Measurements from ENCODE around the gene SMARCA2.
A peak's percentile ranks its signal among the peaks of the same experiment; 100 is the strongest.

SMARCA2 gene

GRCh38 chr9:2227144-2227867 lies 212.2 kb downstream of the SMARCA2 start:
- DNase-seq: no peak

GRCh38 chr9:2228132-2228531 lies 213.0 kb downstream of the SMARCA2 start:
- no peak for DNase-seq

- DNase-seq: no peak
Measured at GRCh38 chr9:2228641-2229040, 213.5 kb downstream of the SMARCA2 start.

GRCh38 chr9:2229109-2229721 lies 214.1 kb downstream of the SMARCA2 start:
- DNase-seq: no peak

GRCh38 chr9:2230362-2230761 lies 215.2 kb downstream of the SMARCA2 start:
- DNase-seq: no peak

GRCh38 chr9:2231101-2231500 lies 216.0 kb downstream of the SMARCA2 start:
- DNase-seq: no peak

GRCh38 chr9:2231829-2232228 lies 216.7 kb downstream of the SMARCA2 start:
- no peak for DNase-seq

GRCh38 chr9:2233274-2233673 lies 218.1 kb downstream of the SMARCA2 start:
- DNase-seq: no peak

- no peak for DNase-seq
Measured at GRCh38 chr9:2234371-2234893, 219.3 kb downstream of the SMARCA2 start.

- no peak for DNase-seq
Measured at GRCh38 chr9:2235623-2236022, 220.5 kb downstream of the SMARCA2 start.

- no peak for DNase-seq
Measured at GRCh38 chr9:2236850-2237249, 221.7 kb downstream of the SMARCA2 start.

- DNase-seq: no peak
Measured at GRCh38 chr9:2241461-2241835, 226.3 kb downstream of the SMARCA2 start.

- peak; percentile 45 for DNase-seq
Measured at GRCh38 chr9:2241836-2242741, 226.9 kb downstream of the SMARCA2 start.

- DNase-seq: no peak
Measured at GRCh38 chr9:2242831-2243330, 227.7 kb downstream of the SMARCA2 start.

All from T1000 (cell line).